HG02678 (cell line): ENCODE data around the gene PLCG2.
A peak's percentile ranks its signal among the peaks of the same experiment; 100 is the strongest.
"Not testable (repeated sequence)": the region's sequence is repeated elsewhere in the genome, so short reads cannot be mapped to it uniquely, and the experiment has no call there.

Experiments used
- ATAC-seq: cut with Tn5 transposase; IDR thresholded peaks from one replicate; pipeline ENCODE4 v1.9.1; 2021; ENCODE audit warnings: mild to moderate bottlenecking, moderate library complexity; ENCODE audit not compliant: unreplicated experiment

PLCG2 gene

DNA sequence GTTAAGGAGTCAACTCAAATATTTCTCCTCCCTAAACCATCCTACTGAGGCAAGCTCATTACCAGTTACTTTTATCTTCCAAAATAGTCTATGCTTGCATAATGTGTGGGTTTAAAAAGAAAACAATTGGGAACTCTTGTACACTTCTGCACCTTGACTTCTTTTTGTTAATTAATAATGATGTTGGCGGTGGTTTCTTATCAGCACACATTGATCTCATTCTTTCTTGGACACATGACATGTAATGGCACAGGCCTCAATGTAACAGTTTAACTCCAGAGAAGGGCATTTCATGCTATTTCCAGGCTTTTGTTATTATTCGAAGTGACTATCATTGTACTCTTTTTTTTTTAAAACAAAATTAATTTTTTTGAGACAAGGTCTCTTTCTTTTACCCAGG is 7.8 kb downstream of the PLCG2 start:
- no peak for ATAC-seq

DNA sequence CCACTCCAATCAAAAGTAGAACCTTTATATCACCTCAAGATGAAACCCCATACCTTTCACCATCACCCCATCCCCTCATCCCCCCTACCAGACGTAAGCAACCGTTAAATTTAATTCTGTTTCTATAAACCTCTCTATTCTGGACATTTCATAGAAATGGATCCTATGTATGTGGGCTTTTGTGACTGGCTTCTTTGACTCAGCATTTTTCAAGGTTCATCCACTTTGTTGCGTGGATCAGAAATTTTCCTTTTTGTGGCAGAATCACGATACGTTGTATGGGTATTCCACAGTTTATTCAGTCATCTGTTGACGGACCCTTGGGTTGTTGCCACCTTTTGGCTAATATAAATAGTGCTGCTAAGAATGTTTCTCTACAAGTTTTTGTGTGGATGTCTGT is 8.6 kb downstream of the PLCG2 start:
- ATAC-seq: no peak

DNA sequence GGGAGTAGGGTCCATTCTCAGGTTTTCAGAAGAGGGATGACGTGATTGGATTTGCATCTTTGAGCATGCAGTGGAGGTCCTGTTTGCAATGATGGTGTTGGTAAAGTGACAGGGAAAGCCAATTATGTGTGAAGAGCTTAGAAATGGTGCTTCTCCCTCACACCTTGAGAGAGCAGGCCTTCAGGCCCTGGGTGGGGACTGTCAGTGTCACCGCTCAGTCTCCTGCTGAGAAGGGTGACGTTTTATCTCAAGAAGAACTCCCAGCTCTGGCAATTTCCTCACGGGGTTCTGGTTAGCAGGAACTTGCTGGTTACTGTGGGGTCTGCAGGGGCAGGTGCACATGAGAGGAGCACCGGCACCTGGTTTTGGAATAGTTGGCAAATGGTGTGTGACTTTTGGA is 11.2 kb downstream of the PLCG2 start:
- no peak for ATAC-seq

DNA sequence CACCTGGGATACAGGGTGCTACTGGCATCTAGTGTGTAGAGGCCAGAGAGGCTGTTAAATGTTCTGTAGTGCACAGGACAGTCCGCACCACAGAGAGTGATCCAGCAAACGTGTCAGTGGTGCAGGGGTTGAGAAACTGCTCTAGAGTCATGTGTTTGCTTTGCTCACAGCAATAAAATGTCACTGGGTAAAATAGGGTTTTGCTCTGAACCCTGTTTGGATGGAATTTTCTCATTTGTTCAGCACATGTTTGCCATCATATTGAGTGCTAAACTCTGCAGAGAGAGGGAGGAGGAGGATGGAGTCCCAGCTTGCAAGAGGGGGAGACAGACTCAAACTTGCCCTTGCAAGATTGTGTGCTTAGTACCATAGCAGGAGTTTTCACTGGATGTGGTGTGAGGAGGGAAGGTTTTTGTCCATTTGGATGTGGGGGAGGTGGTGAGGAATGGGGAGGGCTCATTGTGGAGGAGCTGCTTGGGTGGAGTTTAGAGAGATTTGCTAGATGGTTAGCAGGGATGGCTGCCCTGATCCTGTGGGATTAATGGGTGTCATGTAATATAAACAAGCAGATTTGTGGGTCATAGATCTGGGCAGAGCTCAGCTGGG is 11.8 kb downstream of the PLCG2 start:
- ATAC-seq: no peak

DNA sequence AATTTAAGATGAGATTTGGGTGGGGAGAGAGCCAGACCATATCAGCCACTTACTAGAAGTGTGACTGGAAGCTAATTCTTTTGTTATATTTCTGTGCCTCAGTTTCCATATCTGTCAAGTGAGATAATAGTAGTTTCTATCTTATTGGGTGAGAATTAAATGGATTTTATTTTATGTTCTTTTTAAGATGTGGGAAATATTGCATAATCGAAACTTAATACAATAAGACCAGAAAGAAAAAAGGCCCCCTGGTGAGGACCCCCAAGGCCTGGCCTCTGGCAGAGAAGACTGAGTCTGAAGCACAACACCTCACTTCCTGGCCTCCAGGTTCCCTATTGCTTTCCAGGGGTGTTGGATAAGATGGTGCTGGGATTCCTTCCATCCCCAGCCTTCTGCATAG is 13.7 kb downstream of the PLCG2 start:
- no peak for ATAC-seq

DNA sequence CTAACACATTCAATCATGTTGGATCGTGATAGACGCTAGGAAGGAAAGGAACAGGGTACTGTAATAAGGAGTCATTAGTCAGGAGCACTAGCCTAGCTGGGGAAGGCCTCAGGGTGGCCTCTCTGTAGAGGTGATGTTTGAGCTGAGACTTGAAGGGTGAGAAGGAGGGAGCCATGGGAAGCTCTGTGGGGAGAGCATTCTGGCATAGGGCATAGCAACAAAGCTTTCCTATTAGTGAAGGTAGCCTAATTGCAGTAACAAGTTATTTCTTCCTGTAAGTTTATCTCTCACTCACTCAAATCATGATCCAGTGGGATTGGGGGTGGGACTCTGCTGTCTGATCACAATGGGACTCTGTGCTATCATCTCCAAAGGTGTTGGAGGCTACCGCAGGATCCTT is 16.1 kb downstream of the PLCG2 start:
- ATAC-seq: no peak

DNA sequence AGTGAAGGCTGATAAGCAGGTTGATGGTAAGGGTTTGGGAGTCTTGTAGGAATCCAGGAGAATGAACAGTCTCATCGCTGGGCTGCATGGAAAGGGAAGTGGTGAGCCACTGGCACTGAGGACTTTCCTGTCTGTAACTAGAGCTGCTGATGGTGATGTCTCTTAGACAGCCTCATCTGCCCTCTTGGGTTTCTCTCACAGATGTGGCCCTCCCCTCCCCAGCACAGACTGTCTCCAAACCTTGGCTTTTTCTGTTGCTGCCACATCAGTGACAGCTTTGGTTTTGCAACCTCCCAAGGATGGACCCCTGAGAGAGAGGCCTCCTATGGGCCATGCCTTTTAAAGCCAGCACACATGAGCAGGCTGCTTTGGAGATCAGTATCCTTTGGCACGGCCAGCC is 16.9 kb downstream of the PLCG2 start:
- ATAC-seq: no peak

DNA sequence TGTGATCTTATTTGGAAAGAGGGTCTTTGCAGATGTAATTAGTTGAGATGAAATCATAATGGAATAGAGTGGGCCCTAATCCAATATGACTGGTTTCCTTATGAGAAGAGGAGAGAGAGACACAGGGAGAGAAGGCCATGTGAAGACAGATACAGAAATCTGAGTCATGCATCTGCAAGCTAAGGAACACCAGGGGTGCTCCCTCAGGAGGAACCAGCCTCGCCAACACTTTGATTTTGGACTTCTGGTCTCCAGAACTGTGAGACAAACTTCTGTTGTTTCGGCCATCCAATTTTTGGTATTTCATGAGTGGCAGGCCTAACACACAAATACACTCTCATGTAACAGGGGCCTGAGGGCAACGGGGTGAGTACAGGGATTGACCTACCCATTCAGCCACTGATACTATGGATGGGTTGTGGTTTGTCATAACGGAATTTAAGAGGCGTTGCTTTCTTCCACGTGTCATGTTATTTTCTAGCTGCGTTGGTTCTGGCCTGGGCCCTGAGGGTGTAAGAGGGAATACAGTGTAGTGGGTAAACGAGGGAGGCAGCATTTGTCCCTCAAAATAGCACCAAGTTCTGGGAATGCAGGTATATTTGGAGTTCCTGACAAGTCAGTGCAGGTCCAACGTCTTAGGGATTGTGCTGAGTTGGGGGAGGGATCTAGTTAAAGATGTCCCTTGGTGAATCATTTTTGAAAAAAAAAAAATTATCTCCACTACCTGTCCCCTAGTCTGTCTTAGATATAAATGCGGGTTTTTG is 17.7 kb downstream of the PLCG2 start:
- ATAC-seq: no peak

DNA sequence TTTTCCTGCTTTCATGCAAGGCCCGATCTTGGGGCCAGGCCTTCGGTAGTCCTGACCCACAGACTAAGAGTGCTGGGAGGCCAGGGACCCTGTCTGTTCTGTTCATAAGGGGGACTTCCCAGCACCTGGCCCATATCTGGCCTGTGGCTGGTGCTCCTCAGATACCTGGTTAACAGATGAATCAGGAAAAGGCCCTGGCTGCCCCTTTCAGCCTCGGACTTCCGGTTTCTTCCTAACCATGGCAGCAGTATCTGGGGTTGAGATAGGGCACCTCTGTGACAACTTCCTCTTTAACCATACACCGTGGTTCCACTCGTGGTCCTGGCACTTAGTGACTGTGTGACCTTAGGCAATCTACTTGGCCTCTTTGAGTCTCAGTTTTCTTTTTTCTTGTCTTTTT is 18.4 kb downstream of the PLCG2 start:
- peak; percentile 53 for ATAC-seq

DNA sequence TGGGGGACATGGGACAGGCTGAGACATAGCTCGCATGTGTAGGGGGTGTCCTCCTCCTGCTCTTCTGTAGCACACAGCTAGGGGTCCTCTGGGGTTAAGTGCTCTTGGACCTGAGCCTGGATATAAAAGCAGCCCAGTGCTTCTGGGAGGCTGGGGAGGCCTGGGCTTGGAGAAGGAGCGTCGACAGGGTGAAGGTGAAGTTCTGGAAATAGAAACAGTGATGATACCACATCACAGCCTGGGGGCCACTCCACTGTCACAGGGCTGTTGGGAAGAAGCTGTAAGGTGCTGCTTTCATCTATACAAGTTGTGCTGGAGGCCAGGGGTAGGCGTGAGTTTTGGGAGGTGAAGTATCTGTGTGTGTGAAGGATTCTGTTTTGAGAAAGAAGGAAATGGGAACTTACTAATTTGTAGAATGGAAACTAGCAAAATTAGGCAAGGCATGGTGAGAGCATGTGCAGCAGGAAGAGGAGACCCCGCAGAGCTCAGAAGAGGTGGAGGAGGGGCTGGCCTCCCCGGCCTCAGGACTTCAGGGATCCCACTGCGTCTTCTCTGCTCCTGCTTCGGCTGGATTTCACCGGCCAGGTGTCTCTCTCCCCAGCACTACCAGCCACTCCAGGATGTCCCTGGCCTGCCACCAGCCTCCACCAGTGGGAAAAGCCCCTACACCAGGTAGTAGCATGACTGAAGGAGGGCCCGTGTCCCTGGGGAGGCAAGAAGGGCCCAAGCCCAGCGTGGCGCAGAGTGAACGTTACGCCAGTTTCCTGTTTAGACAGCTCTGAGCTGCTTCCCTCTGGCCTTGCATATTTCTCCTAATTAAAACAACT is 19.4 kb downstream of the PLCG2 start:
- ATAC-seq: peak; percentile 54

DNA sequence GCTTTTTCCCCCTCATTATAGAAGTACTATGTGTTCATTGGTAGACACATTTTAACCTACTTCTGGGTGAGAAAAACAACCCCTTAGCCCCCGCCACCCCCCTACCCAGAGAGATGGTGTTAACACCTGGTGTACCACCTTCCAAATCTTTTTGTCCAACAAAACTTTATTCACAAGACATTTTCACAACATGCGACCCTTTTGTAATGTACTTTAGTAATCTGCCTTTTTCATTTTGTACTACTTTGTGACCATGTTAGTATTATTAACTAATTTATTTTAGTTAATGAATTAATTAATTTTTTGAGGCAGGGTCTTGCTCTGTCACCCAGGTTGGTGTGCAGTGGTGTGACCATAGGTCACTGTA is 20.0 kb downstream of the PLCG2 start:
- no peak for ATAC-seq

DNA sequence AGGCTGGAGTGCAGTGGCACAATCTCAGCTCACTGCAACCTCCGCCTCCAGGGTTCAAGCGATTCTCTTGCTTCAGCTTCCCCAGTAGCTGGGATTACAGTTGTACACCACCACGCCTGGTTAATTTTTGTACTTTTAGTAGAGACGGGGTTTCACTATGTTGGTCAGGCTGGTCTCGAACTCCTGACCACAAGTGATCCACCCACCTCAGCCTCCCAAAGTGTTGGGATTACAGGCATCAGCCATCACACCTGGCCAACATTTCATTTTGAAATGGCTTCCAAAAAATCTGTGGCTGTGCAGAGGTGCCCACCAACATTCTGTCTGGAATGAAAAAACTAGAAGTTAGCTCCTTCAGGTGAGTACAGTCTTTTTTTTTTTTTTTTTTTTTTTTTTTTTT is 22.6 kb downstream of the PLCG2 start:
- ATAC-seq: not testable (repeated sequence)

DNA sequence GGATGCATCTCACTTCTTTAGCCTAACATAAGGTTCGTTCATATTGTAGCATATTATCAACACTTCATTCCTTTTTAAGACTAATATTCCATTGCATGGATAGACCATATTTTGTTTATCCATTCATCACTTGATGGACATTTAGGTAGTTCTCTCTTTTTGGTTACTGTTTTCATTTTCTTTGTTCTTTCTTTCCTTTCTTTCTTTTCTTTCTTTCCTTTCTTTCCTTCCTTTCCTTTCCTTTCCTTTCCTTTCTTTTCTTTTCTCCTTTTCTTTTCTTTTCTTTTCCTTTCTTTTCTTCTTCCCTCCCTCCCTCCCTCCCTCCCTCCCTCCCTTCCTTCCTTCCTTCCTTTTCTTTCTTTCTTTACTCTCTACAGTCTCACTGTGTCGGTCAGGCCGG is 24.2 kb downstream of the PLCG2 start:
- ATAC-seq: no peak

DNA sequence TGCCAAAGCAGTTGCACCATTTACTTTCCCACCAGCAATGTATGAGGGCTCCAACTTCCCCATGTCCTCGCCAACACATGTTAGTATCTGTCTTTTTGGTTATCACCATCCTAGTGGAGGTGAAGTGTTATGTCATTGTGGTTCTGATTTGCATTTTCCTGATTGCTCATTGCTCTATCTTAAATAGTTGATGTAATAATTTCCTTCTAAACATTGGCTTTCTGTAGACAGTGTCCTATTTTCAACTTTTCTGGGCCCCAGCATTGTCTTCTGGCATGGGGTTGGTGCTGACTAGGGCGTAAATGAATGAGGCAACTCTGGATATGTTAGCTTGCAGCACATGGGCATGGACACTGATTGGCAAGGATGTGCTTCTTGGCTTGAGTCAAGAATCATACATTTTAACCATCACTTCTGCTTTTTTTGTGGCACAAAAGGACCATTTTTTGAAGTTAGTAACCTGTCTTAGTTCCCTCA is 25.1 kb downstream of the PLCG2 start:
- no peak for ATAC-seq

DNA sequence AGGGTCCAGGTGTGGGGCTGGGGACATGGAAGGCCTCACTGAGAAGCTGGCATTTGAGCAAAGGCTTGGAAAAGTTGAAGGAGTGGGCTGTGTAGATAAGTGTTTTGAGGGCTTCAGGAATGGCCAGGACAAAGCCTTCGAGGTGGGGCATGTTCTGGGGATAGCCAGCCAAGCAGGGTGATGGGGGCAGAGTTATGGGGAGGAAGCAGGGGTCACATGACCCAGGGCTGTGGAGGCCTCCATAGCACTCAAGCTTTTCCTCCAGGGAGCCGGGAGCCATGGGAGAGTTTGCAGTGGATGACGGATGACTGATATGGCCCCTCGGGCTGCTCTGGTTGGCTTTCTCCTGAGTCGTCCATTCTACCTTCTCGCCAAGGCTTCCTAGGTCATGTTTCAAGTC is 27.6 kb downstream of the PLCG2 start:
- no peak for ATAC-seq

DNA sequence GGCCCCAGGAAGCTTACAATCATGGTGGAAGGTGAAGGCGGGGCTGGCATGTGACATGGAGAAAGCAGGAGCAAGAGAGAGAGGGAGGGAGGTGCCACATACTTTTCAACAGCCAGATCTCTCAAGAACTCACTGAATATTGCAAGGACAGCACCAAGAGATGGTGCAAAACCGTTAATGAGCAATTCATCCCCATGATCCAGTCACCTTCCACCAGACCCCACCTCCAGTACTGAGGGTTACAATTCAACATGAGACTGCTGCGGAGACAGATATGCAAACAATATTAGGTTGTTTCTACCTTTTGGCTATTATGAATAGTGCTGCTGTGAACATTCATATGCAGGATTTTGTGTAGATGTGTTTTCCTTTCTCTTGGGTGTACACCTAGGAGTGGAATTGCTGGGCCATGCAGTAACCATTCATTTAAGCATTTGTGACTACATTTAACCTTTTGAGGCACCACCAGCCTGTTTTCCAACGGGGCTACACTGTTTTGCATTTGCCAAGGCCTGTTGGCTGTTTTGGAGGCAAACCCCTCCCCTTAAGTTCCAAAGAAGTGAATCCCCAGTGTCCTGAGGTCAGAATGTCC is 28.8 kb downstream of the PLCG2 start:
- no peak for ATAC-seq

DNA sequence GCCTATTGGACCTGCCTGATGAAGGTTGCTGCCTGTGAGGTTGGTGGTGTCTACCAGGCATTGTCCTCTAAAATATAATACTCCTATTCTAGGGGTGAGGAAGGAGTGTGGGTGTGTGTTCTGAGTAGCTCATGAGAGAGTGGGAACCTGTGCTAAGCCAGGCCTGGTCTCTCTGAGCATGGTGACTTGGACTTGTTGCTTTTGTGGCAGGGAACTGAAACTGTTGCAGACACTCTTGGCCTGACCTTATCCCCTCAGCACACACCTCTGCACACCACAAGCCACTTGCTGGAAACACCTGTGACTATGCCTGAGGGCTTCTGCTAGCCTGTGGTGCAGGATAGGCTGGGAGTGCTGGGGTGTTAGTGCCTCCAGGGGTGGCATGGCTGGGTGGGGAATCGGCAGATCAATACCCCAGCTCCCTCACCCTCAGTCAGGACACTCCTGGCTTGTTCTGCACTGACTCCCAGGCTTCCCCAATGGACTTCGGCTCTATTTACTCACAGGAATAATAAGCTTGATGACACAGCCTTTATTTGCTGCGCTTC is 29.9 kb downstream of the PLCG2 start:
- ATAC-seq: peak; percentile 77

DNA sequence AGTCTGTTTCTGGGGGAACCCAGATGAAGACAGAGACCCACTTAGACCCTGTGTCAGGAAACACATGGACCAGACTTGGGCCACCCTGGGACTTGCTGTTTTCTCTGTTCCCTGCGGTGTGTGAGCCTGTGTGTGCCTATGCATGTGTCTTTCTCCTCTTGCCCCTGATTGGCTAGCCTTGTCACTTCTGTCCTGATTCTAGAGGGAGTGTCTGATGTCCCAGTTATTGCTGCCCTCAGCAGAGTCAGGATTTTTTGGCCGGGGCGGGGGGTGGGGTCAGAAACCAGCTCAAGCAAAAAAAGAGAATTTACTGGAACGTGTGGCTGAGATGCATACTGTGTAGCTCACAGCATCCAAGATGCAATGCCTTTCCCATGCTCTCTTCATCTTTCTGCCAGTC is 30.5 kb downstream of the PLCG2 start:
- ATAC-seq: no peak

DNA sequence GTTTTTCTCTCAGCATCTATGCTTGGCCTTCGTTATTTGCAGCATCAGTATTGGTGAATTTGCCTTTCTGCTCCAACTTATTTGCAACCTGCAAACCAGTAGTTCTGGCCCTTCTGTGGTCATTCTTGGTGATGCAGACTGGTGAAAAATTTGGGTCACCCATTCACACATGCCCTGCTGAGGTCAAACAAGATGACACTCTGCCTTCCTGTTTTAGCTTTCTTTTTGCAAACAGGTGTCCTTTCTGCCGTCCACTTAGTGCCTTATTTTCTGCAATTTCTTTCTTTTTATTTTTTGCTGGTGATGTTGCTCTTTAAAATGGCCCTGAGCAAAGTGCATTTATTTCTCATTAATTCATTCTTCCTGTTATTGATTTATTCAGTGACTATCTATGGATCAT is 31.3 kb downstream of the PLCG2 start:
- ATAC-seq: peak; percentile 30

DNA sequence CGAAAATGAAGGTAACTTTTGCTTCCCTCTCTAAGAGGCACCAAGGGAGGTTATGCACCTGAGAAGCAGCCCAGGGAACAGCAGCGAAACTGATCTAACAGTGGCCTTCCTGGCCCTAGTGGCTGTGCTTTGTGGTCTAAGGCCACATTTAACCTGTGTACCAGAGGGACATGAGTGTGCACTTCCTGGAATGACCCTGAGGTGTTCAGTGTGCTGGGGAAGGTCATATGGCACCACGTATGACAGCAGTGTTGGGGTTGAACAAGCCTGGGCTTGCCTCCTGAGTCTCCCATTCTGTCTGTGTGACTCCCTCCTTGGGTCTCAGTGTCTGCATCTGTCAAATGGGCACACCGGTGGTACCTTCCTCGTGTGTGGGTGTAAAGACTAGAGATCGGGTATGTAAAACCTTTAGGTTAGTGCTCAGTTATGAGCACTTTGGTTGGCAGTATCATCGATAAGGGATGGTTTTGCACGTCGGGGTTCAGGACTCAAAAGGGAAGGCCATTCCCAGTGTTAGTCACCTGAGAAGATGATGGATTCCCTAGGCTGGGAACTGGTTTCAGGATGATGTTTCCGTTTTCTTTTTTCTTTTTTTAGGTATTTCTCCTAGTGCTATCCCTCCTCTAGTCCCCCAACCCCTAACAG is 31.9 kb downstream of the PLCG2 start:
- ATAC-seq: peak; percentile 32

DNA sequence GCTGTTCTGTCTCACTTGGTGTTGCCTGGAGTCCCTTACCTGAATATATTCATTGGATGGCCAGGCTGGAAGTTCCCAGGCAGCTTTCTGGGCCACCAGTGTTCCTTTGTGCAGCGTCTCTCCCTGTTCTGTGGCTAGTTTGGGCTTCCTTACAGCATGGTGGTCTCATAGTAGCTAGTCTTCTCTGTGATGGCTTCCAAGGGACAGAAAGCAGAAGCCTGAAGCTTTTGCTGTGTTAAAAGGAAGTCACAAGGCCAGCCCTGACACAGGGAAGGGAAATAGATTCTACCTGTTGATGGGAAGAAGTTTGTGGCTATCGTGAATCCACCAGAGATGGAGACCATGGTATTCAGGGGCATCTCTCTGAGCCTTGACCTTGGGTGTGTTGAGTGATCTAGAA is 34.6 kb downstream of the PLCG2 start:
- ATAC-seq: no peak
